ENCODE results near the gene SLC25A51.

SLC25A51 gene

DNA sequence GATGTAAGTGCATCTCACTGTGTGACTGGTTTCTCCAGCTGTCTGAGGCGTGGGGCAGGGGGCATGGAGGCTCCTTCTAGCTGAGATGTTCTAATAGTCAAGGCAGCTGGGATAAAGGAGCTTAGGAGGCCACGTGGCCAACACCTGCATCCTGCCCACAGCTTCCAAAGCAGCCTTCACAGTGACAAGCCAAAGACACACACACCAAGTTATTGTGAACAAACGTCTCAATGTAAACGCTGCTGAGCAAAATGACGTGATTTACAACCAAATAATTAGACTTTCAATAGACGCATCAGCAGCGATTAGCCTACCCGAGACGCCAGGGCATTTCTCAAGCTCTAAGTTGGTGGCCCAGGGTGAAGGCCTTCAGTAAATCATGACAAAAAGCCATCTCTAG lies 23.2 kb upstream of the SLC25A51 start:
- H3K4me2 ChIP-seq = peak overlapping the region; percentile 74
- H3K27ac ChIP-seq = peak overlapping the region; percentile 10; the same call in 1 of the 2 replicates

DNA sequence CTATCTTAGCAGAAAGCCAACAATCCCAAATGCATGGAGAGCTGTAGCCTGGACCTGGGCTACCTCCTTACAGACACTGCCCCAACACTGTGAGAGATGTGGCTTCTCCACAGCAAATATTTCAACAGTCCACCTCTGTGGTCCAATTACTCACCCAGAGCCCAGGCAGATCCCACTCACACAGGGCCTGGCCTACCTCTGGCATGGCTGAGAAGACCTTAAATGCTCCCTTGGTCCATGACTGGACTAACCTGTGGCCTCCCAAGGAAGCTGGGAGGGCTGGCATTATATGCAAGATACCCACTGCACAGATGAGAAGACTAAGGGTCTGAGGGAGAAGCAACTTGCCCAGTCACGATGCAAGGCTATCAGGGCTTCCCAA lies 22.8 kb upstream of the SLC25A51 start:
- H4K20me1 ChIP-seq = no peaks in the 10 kb centered on the region
- peaks cover 9% of the 10 kb centered on the region for H3K9me3 ChIP-seq
- H3K4me1 ChIP-seq = peaks cover 41% of the 10 kb centered on the region
- peak overlapping the region; percentile 10; the same call in 1 of the 2 replicates for H3K27ac ChIP-seq
- no peak overlapping the region for H3K4me3 ChIP-seq
- peak overlapping the region; percentile 74 for H3K4me2 ChIP-seq
- TF ChIP-seq Cebpa-rat (IDR thresholded peaks at IDR 0.05) = no peak
- H3K9ac ChIP-seq = no peak overlapping the region
- H3K27me3 ChIP-seq = no peaks in the 10 kb centered on the region
- no peaks in the 10 kb centered on the region for H3K36me3 ChIP-seq

More for the DNA sequence above, 23.2 kb upstream of the SLC25A51 start:
- no peak overlapping the region for H3K4me3 ChIP-seq
- H3K36me3 ChIP-seq = no peaks in the 10 kb centered on the region
- H3K9me3 ChIP-seq = peaks cover 9% of the 10 kb centered on the region
- no peak for TF ChIP-seq Cebpa-rat (IDR thresholded peaks at IDR 0.05)
- no peaks in the 10 kb centered on the region for H4K20me1 ChIP-seq
- peaks cover 41% of the 10 kb centered on the region for H3K4me1 ChIP-seq
- H3K27me3 ChIP-seq = no peaks in the 10 kb centered on the region
- no peak overlapping the region for H3K9ac ChIP-seq

DNA sequence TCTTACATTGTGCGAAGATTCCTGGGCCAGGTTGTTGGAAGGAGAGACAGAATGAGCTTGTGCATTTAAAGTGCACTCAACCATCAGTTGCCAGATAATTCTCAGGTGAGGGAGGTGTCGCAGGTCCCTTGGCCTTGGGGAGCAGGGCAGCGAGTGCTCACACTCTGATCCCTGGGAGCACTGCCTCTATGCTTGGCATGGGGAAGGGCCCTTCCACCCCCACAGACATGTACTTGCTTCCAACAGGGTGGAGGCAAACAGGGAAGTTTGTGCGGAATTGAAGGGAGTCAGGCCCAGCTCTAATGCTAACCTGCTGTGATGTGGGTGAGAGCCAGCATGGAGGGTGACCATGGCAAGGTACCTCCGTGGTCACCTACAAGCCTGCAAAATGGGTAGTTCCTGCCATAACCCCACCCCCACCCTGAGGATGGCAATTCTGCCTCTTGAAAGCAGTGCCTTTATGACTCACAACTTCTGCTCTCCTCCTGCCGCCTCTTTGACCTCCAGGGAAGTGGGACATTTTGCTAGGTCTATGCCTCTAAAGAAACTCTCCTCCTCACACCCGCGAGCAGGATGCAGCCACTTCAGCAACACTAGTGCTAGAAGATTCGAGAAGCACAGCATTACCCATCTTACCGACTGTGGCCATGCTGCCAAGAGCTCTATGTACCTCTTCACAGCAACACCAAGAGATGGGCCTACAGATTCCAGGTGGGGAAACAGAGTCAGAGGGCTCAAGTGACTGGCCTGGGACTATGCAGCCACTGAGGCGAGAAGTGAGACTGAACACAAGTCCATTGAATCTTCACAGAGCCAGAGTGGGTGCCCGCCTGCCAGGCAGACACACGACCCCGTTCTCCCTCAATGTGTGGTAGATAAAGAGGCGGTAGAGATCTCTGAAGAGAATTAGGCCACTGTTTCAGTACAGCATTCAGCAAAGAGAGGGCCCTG lies 22.1 kb upstream of the SLC25A51 start:
- Histone ChIP-seq H3K36me3 (no peaks in the 10 kb centered on the region), H4K20me1 (no peaks in the 10 kb centered on the region), H3K4me3 (no peak overlapping the region), H3K27ac (peak overlapping the region; percentile 10; the same call in 1 of the 2 replicates), H3K4me1 (peaks cover 41% of the 10 kb centered on the region), H3K4me2 (peak overlapping the region; percentile 74; the same call in 1 of the 2 replicates), H3K9me3 (peaks cover 8% of the 10 kb centered on the region), H3K9ac (no peak overlapping the region), H3K27me3 (no peaks in the 10 kb centered on the region)
- no peak for TF ChIP-seq Cebpa-rat (IDR thresholded peaks at IDR 0.05)

DNA sequence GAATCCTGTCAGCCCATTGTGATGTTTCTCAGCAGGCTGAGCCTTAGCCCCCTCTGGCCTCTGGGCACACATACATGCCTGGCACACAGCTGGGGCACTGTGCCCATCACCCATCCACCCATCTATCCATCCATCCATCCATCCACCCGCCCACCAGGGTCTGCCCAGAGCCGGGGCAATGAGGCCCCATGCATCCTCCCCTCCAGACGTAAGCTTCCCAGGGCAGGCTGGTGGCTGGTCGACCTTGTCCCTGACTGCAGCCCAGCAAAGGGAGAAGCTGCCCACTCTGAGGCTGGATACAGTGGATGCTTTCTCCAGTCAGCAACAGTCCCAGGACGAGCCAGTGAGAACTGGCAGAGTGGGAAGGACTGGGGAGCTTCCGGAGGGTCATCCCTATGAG lies 21.1 kb upstream of the SLC25A51 start:
- Histone ChIP-seq H3K9me3 (no peaks in the 10 kb centered on the region), H3K9ac (no peak overlapping the region), H3K4me3 (no peak overlapping the region), H4K20me1 (no peaks in the 10 kb centered on the region), H3K36me3 (no peaks in the 10 kb centered on the region), H3K4me2 (no peak overlapping the region), H3K27me3 (no peaks in the 10 kb centered on the region), H3K27ac (no peak overlapping the region), H3K4me1 (peaks cover 41% of the 10 kb centered on the region)
- TF ChIP-seq Cebpa-rat (IDR thresholded peaks at IDR 0.05) = no peak

DNA sequence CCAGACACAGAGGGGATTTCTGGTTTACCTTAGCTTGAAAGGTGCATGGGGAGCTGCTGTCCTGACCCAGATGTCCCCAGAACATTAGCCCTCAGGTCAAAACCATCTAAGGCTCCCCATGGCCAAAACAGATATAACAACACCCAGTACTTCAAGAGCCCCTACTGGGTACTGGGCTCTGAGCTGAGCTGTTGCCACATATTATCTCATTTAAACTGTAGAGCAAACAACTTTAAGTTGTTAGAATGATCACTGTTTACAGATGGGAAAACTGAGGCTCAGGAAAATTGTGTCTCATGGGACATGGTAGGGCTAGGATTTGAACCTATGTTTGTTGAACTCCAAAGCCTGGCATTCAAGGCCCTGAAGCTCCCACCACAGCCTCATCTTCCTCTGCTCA lies 20.6 kb upstream of the SLC25A51 start:
- no peaks in the 10 kb centered on the region for H3K27me3 ChIP-seq
- H3K36me3 ChIP-seq = no peaks in the 10 kb centered on the region
- no peaks in the 10 kb centered on the region for H3K9me3 ChIP-seq
- TF ChIP-seq Cebpa-rat (IDR thresholded peaks at IDR 0.05) = no peak
- no peak overlapping the region for H3K4me2 ChIP-seq
- H3K27ac ChIP-seq = no peak overlapping the region
- peaks cover 36% of the 10 kb centered on the region for H3K4me1 ChIP-seq
- no peak overlapping the region for H3K9ac ChIP-seq
- H4K20me1 ChIP-seq = no peaks in the 10 kb centered on the region
- H3K4me3 ChIP-seq = no peak overlapping the region

DNA sequence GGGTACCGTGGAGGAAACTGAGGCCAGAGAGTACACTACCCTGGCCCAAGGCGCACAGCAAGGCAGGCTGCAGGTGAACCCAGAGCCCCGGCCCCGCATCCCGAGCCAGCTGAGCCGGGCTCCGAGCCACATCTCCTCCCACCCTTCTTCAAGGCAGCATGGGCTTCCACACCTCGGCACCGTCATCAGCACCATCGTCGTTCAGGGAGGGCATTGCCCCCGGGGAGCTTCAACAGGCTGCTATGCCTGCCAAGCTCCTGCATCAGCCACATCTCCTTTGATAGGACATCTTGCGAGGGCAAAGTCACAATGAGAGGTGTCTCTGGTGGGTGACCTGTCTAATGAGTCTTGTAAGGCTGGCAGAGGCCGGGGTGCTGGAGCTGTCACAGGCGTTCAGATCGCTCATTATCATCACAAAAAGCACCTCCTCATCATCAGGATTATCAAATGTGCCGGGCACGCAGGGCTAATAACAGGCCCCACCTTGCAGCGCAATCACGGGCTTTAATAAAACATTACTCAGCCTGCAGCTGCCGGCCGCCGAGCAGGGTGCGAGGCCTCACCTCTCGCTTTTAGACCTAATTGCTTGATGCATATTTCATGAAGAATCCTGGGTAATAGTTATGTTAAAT lies 20.0 kb upstream of the SLC25A51 start:
- H3K9ac ChIP-seq = no peak overlapping the region
- H3K9me3 ChIP-seq = no peaks in the 10 kb centered on the region
- no peak for TF ChIP-seq Cebpa-rat (IDR thresholded peaks at IDR 0.05)
- H3K27me3 ChIP-seq = no peaks in the 10 kb centered on the region
- H3K27ac ChIP-seq = no peak overlapping the region
- H4K20me1 ChIP-seq = no peaks in the 10 kb centered on the region
- H3K4me1 ChIP-seq = peaks cover 30% of the 10 kb centered on the region
- H3K4me2 ChIP-seq = no peak overlapping the region
- no peaks in the 10 kb centered on the region for H3K36me3 ChIP-seq
- no peak overlapping the region for H3K4me3 ChIP-seq

DNA sequence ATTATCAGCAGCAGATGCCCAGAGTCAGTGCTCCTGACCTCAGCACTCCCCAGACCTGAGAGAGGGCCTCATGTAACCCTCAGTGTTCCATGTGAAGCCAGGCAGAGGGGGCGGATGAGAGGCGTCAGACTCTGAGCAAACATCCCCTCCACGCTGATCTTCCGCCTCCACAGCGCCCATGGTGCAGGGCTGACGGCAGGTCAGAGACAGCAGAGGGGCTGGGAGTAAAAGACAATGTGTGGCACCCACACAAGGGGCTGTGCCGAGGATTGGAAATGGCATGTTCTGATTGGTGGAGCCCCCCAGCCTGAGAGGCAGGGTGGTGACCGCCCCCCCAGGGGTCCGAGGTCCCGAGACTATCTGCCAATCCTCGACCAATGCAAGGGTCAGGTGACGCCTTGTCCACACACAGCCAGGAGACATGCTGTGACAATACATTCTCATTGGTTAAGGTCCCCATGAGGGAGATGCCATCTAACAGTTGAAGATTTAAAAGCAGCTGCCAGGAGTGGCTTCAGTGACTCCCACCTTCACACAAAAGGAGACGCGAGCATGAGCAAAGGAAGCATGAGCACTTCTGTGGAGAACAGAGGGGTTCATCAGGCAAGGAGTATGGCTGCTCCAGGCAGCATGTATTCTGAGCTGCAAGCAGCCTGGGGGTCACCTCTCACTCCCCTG lies 19.3 kb upstream of the SLC25A51 start:
- Histone ChIP-seq H3K9ac (no peak overlapping the region), H3K27ac (no peak overlapping the region), H3K27me3 (no peaks in the 10 kb centered on the region), H3K36me3 (no peaks in the 10 kb centered on the region), H3K4me3 (no peak overlapping the region), H3K4me1 (peaks cover 23% of the 10 kb centered on the region), H4K20me1 (no peaks in the 10 kb centered on the region), H3K4me2 (no peak overlapping the region), H3K9me3 (no peaks in the 10 kb centered on the region)
- TF ChIP-seq Cebpa-rat (IDR thresholded peaks at IDR 0.05) = no peak

DNA sequence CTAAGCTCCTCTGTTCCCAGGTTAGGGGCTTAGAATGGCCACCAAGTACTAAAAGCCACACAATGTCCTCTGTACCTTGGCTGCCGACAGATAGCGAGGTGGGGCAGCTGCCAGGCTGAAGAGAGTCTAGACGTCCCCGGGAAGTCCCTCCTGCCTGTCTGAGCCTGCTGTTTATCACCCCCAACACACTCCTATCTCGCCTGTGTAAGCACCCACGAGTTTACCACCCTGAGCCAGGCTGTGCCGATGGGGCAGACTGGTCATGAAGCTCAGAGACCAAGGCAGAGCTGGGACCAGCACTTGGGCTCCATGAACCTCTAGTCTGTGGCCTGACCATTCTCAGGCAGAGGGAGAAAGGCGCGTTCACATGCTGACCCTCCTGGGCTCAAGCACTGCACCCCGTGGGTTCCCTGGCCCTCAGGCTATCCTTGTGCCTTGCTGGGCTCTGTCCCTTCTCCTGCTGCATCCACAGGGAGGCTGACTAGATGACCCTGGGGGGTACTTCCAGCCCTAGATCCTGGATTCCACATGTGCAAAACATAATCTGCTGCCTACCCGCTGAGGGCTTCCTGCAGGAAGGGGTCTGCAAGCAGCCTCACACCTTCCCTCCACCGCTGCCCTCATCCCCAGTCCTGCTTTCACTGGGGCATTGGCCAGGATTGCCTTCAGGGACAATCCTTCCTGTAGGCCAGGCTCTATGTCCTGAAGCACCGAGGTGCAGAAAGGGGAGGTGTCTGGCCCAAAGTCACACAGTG lies 18.6 kb upstream of the SLC25A51 start:
- Histone ChIP-seq H3K9ac (no peak overlapping the region), H4K20me1 (no peaks in the 10 kb centered on the region), H3K36me3 (no peaks in the 10 kb centered on the region), H3K4me3 (no peak overlapping the region), H3K4me2 (no peak overlapping the region), H3K4me1 (peaks cover 16% of the 10 kb centered on the region), H3K27me3 (no peaks in the 10 kb centered on the region), H3K9me3 (no peaks in the 10 kb centered on the region), H3K27ac (no peak overlapping the region)
- no peak for TF ChIP-seq Cebpa-rat (IDR thresholded peaks at IDR 0.05)

DNA sequence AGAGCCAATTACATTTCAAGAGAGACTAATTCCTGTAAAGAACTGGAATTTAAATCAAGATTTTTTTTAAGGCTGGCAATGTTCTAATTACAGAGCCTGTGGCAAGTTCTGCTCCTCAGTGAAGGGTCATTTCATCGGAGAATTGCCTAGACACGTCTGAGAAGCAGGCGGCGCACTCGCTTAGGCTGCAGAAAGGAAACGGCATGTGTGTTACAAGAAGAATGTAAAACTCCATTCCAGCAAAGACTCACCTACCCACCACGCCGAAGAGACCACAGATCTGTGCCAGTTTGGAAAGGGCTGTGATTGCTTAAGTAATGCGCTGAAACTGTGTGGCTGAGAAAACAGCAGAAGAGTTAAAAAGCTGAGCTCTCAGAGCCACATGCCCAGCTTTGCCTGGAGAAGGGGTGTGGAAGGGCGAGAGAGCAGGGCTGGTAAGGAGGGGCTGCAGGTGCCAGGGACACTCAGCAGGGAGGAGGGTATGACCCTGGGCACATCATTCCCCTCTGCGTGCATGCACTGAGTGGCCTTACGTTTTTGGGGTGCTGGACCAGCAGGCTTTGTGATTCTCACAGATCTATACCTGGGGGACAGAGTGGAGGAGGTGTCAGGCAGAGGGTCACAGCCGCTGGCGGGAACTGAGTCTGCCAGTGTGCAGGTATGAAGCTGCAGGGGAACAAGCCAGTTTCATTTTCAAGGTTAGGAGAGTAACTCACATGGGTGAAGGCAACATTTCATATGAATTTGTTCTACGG lies 17.8 kb upstream of the SLC25A51 start:
- no peak overlapping the region for H3K4me2 ChIP-seq
- H3K27ac ChIP-seq = no peak overlapping the region
- no peaks in the 10 kb centered on the region for H3K36me3 ChIP-seq
- H3K4me3 ChIP-seq = no peak overlapping the region
- no peak overlapping the region for H3K9ac ChIP-seq
- peaks cover 8% of the 10 kb centered on the region for H3K4me1 ChIP-seq
- no peaks in the 10 kb centered on the region for H3K27me3 ChIP-seq
- no peak for TF ChIP-seq Cebpa-rat (IDR thresholded peaks at IDR 0.05)
- no peaks in the 10 kb centered on the region for H4K20me1 ChIP-seq
- no peaks in the 10 kb centered on the region for H3K9me3 ChIP-seq

Data from BLaER1 (cell line).